GM19351 (cell line): ENCODE results near the gene GJB4.
"Not testable (repeated sequence)": the region's sequence is repeated elsewhere in the genome, so short reads cannot be mapped to it uniquely, and the experiment has no call there.

ENCODE experiments used
- ATAC-seq: cut with Tn5 transposase; IDR thresholded peaks from one replicate; pipeline ENCODE4 v1.9.1; 2021; ENCODE audit warnings: mild to moderate bottlenecking, moderate library complexity; ENCODE audit not compliant: unreplicated experiment

The GJB4 gene

DNA sequence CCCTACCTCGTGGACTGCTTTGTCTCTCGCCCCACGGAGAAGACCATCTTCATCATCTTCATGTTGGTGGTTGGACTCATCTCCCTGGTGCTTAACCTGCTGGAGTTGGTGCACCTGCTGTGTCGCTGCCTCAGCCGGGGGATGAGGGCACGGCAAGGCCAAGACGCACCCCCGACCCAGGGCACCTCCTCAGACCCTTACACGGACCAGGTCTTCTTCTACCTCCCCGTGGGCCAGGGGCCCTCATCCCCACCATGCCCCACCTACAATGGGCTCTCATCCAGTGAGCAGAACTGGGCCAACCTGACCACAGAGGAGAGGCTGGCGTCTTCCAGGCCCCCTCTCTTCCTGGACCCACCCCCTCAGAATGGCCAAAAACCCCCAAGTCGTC, 35.2 kb downstream of the GJB4 start:
- no peak for ATAC-seq

GRCh38 chr1:34795916-34796315, 36.4 kb downstream of the GJB4 start:
- ATAC-seq = no peak

- ATAC-seq = peak; percentile 61
Observed at GRCh38 chr1:34796990-34797389, 37.5 kb downstream of the GJB4 start.

DNA sequence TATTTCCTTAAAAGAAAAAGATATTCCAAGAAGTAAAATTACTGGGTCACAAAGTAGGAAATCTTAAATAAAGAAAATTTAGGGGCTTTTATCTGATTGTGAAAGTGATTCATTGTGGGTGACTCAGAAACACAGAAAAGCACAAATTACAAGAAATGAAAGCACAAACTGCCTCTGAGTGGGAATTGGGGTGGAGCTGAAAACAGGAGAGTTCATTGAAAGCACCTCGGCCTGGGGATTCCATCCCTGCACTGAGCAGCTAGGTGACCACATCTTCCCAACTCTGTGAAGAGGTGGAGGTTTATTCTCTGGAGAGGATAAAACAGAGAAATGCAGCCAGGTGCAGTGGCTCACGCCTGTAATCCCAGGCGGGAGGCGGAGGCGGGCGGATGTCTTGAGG, 40.7 kb downstream of the GJB4 start:
- ATAC-seq = no peak

- ATAC-seq = no peak
Observed at GRCh38 chr1:34803770-34804169, 44.2 kb downstream of the GJB4 start.

- ATAC-seq = no peak
Observed at GRCh38 chr1:34806396-34806795, 46.9 kb downstream of the GJB4 start.

DNA sequence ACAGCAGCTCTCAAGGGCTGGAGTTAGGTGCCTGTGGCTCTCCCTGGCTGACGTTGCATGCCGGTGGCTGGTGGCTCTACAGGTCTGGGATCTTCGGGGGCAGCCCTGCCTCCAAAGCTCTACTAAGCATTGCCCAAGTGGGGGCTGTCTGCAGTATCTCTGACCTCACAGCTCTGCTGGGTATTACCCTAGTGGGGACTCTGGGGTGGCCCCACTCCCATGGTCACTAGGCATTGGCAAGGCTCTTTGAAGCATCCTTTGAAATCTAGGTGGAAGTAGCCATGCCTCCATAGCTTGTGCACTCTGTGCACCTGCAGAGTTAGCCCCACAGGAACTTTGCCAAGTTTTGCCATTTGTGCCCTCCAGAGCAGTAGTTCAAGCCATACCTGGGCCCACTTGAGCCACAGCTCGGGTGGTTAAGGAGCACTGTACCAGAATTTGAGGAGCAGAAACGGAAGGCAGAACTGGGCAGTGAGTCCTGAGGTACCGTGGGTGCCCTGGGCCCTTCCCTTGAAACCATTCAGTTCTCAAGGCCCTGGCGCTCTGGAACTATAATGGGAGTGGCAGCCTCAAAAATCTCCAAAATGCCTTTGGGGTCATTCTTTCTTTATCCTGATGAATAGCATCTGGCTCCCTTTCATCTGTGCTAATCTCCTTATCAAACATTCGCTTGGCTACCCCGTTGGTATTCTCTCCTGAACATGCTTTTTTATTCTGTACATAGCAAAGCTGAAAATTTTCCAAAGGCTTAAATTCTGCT, 48.7 kb downstream of the GJB4 start:
- ATAC-seq = no peak

- ATAC-seq = not testable (repeated sequence)
Observed at GRCh38 chr1:34810781-34811180, 51.2 kb downstream of the GJB4 start.
